Esophagus (tissue), 2 donors: ENCODE data around the gene COL5A1. TPM values are rescaled to one million over a fixed set of nuclear protein-coding genes. Genes with fewer than 3 reads are reported as not detected.
A peak's percentile ranks its signal among the peaks of the same experiment; 100 is the strongest.
"Not testable (repeated sequence)": the region's sequence is repeated elsewhere in the genome, so short reads cannot be mapped to it uniquely, and the experiment has no call there.

ENCODE experiments used
- H3K27ac ChIP-seq, 2 donors: one replicate each; pipeline ENCODE4 v1.5.1; 2013; ENCODE audit warnings: low read depth in 2 of 2, mild to moderate bottlenecking in 2 of 2, inconsistent platforms in 1 of 2, low read length in 1 of 2, moderate library complexity in 1 of 2
- H3K27me3 ChIP-seq, 2 donors: one replicate each; pipeline ENCODE4 v1.6.1; 2013; ENCODE audit warnings: low read length in 2 of 2, control low read depth in 1 of 2, mild to moderate bottlenecking in 1 of 2; ENCODE audit not compliant: insufficient read depth in 2 of 2, control insufficient read depth in 1 of 2
- H3K36me3 ChIP-seq, 2 donors: one replicate each; pipeline ENCODE4 v1.6.1; 2013; ENCODE audit warnings: low read length in 1 of 2; ENCODE audit not compliant: control insufficient read depth in 2 of 2, insufficient read depth in 2 of 2
- H3K4me1 ChIP-seq, 2 donors: one replicate each; pipeline ENCODE4 v1.6.1; 2013; ENCODE audit warnings: low read length in 1 of 2; ENCODE audit not compliant: control insufficient read depth in 2 of 2, insufficient read depth in 2 of 2
- H3K4me3 ChIP-seq, 2 donors: one replicate each; pipeline ENCODE4 v1.5.1; 2013; ENCODE audit warnings: low read length in 2 of 2, mild to moderate bottlenecking in 2 of 2, low read depth in 1 of 2, moderate library complexity in 1 of 2
- H3K9me3 ChIP-seq, 2 donors: one replicate each; pipeline ENCODE4 v1.6.1; 2013; ENCODE audit warnings: mild to moderate bottlenecking in 2 of 2, low read depth in 1 of 2, low read length in 1 of 2, moderate library complexity in 1 of 2; ENCODE audit not compliant: control insufficient read depth in 2 of 2, insufficient read depth in 1 of 2
- WGBS, 2 donors: extraction: QIAGEN DNeasy Blood & Tissue Kit; methylation state at CpG; one replicate each; pipeline ENCODE4 v1.1.7; 2013; 5-methylcytosine and 5-hydroxymethylcytosine counted together
- polyA plus RNA-seq, 2 donors: library from polyadenylated mRNA; stranded (reverse); fragments of 200-250 nt; gene quantifications; one replicate each; pipeline ENCODE4 v1.2.3, GENCODE V29; 2013
- donor health status: healthy with polysubstance abuse.
- donor health status: Bipolar disorder and iron deficiency.

Gene COL5A1
- polyA plus RNA-seq, 2 donors: 3.5 to 7.6 TPM

- no peak overlapping the region for H3K27ac ChIP-seq
- H3K9me3 ChIP-seq: no peaks in the 10 kb centered on the region
- no peaks in the 10 kb centered on the region for H3K36me3 ChIP-seq
- H3K27me3 ChIP-seq: no peaks in the 10 kb centered on the region
- peaks cover 2% of the 10 kb centered on the region in 2 donors for H3K4me1 ChIP-seq
- H3K4me3 ChIP-seq: no peak overlapping the region
- WGBS, 2 donors: 76 to 81% methylated on average over 12 of the region's 12 CpGs
These were observed 4.4 kb upstream of the COL5A1 start for GRCh38 chr9:134637241-134637640.

- WGBS, 2 donors: 71 to 76% methylated on average over 23 of the region's 23 CpGs
- H3K9me3 ChIP-seq: no peaks in the 10 kb centered on the region
- H3K4me3 ChIP-seq: no peak overlapping the region
- peaks cover 2 to 3% of the 10 kb centered on the region in 2 donors for H3K4me1 ChIP-seq
- H3K27me3 ChIP-seq: no peaks in the 10 kb centered on the region
- no peak overlapping the region for H3K27ac ChIP-seq
- H3K36me3 ChIP-seq: no peaks in the 10 kb centered on the region
These were observed 3.7 kb upstream of the COL5A1 start for GRCh38 chr9:134637696-134638501.

GRCh38 chr9:134638502-134639090 lies 3.0 kb upstream of the COL5A1 start:
- no peaks in the 10 kb centered on the region for H3K27me3 ChIP-seq
- H3K4me1 ChIP-seq: peaks cover 3 to 4% of the 10 kb centered on the region in 2 donors
- WGBS, 2 donors: 82 to 91% methylated on average over 13 of the region's 13 CpGs
- H3K27ac ChIP-seq: no peak overlapping the region
- no peaks in the 10 kb centered on the region for H3K36me3 ChIP-seq
- H3K4me3 ChIP-seq: no peak overlapping the region
- H3K9me3 ChIP-seq: no peaks in the 10 kb centered on the region

- no peaks in the 10 kb centered on the region for H3K9me3 ChIP-seq
- H3K4me3 ChIP-seq: no peak overlapping the region
- no peaks in the 10 kb centered on the region for H3K27me3 ChIP-seq
- H3K36me3 ChIP-seq: no peaks in the 10 kb centered on the region
- WGBS, 2 donors: 96 to 98% methylated on average over 5 of the region's 5 CpGs
- H3K27ac ChIP-seq: no peak overlapping the region
- H3K4me1 ChIP-seq: peaks cover 4 to 5% of the 10 kb centered on the region in 2 donors
These were observed 1.6 kb upstream of the COL5A1 start for GRCh38 chr9:134639994-134640393.

GRCh38 chr9:134640506-134641172 lies 964 bp upstream of the COL5A1 start:
- Histone ChIP-seq H3K4me3 (peak overlapping the region in 1 of 2 donors; percentile 43), H3K36me3 (no peaks in the 10 kb centered on the region), H3K9me3 (no peaks in the 10 kb centered on the region), H3K27me3 (no peaks in the 10 kb centered on the region), H3K4me1 (peaks cover 5 to 10% of the 10 kb centered on the region in 2 donors), H3K27ac (peak overlapping the region; percentile 71 to 74)
- 48 to 57% methylated on average over 14 of the region's 14 CpGs for WGBS, 2 donors

GRCh38 chr9:134641990-134642384 lies 384 bp downstream of the COL5A1 start:
- no peaks in the 10 kb centered on the region for H3K9me3 ChIP-seq
- H3K27me3 ChIP-seq: no peaks in the 10 kb centered on the region
- peak overlapping the region; percentile 43 to 65 for H3K4me3 ChIP-seq
- H3K27ac ChIP-seq: peak overlapping the region; percentile 80 to 87
- 1% methylated on average over 41 to 58 of the region's 58 CpGs for WGBS, 2 donors
- no peaks in the 10 kb centered on the region for H3K36me3 ChIP-seq
- peaks cover 5 to 19% of the 10 kb centered on the region in 2 donors for H3K4me1 ChIP-seq

GRCh38 chr9:134642385-134643181 lies 980 bp downstream of the COL5A1 start:
- H3K9me3 ChIP-seq: no peaks in the 10 kb centered on the region
- peak overlapping the region; percentile 80 to 87 for H3K27ac ChIP-seq
- H3K27me3 ChIP-seq: no peaks in the 10 kb centered on the region
- H3K4me1 ChIP-seq: peaks cover 5 to 20% of the 10 kb centered on the region in 2 donors
- peak overlapping the region; percentile 43 to 65 for H3K4me3 ChIP-seq
- H3K36me3 ChIP-seq: no peaks in the 10 kb centered on the region
- WGBS, 2 donors: 7% methylated on average over 35 to 37 of the region's 37 CpGs

GRCh38 chr9:134643222-134643671 lies 1.6 kb downstream of the COL5A1 start:
- Histone ChIP-seq H3K27me3 (no peaks in the 10 kb centered on the region), H3K4me1 (peaks cover 5 to 20% of the 10 kb centered on the region in 2 donors), H3K4me3 (peak overlapping the region in 1 of 2 donors; percentile 28), H3K36me3 (no peaks in the 10 kb centered on the region), H3K27ac (peak overlapping the region; percentile 80 to 87), H3K9me3 (no peaks in the 10 kb centered on the region)
- 25% methylated on average over 16 of the region's 16 CpGs for WGBS, 2 donors

- H3K4me3 ChIP-seq, H3K9me3 ChIP-seq, H3K36me3 ChIP-seq, H3K27me3 ChIP-seq: not testable (repeated sequence)
- WGBS, 2 donors: 34 to 40% methylated on average over 7 to 11 of the region's 14 CpGs
- Histone ChIP-seq H3K4me1 (peaks cover 5 to 24% of the 10 kb centered on the region in 2 donors), H3K27ac (peak overlapping the region; percentile 45 to 65)
These were observed 2.8 kb downstream of the COL5A1 start for GRCh38 chr9:134644401-134644724.
